Activated CD4-positive, alpha-beta T cell treated with anti-CD3 and anti-CD28 coated beads for 1 hour (primary cell): ENCODE results near the gene KLHL18.
"Not testable (repeated sequence)": the region's sequence is repeated elsewhere in the genome, so short reads cannot be mapped to it uniquely, and the experiment has no call there.

Experiments used
- DNase-seq: peaks from one replicate; pipeline ENCODE4 v3.0.0-alpha.2; 2020

KLHL18 gene

DNA sequence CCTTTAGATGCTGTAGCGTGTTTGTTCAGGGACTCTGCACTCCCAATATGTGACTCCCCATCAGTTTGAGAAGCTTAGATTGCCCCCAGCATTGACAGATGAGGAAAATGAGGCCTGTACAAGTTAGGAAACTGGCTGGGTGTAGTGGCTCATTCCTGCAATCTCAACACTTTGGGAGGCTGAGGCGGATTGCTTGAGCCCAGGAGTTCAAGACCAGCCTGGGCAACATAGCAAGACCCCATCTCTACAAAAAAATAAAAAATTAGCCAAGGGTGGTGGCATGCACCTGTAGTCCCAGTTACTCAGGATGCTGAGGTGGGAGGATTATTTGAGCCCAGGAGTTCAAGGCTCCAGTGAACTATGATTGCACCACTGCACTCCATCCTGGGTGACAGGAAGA is 84.1 kb downstream of the KLHL18 start:
- DNase-seq: no peak

- no peak for DNase-seq
Measured at GRCh38 chr3:47367631-47368030, 84.9 kb downstream of the KLHL18 start.

GRCh38 chr3:47370020-47370419 is 87.3 kb downstream of the KLHL18 start:
- not testable (repeated sequence) for DNase-seq

GRCh38 chr3:47370887-47371697 is 88.3 kb downstream of the KLHL18 start:
- no peak for DNase-seq

DNA sequence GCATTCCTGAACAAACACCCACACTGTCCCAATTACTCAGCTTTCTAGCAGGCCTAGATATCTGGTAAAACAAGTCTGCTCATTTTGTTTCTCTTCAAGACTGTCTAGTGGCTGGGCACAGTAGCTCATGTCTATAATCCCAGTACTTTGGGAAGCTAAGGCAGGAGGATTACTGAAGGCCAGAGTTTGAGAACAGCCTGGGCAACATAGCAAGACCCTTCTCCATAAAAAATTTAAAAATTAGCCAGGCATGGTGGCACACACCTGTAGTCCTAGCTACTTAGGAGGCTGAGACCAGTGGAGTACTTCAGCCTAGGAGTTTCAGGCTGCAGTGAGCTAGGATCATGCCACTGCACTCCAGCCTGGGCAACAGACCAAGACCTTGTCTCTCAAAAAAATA is 91.8 kb downstream of the KLHL18 start:
- DNase-seq: no peak

DNA sequence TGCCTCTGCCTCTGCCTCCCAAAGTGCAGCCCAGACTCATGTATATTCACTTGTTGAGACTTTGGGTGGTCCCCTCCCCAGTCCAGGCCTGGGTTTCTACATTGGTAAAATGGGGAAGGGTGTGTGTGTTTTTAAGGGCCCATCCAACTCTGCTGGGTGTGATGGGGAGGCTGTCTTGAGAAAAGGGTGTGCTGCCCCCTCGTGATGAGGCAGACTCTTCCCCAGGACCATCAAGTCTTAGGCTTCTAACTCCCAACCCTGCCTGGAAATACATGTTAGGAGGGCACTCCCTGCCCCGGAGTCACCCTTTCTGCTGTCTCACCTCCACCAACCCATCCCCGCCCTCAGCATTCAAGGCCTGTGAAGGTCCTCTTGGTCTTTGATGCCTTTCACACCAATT is 93.6 kb downstream of the KLHL18 start:
- DNase-seq: no peak

- no peak for DNase-seq
Measured at GRCh38 chr3:47377186-47377585, 94.4 kb downstream of the KLHL18 start.

DNA sequence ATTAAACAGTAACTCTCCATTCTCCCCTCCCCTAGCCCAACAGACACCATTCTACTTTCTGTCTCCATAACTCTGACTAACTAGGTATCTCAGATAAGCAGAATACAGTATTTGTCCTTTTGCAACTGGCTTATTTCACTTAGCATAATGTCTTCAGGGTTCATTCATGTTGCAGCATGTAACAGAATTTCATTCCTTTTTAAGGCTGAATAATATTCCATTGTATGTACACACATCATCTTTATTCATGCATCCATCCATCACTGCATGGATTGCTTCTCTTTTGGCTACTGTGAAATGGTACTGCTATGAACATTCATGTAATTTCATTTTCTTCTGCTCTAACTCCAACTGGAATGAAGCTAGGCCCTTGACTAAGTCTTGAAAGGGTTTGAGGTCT is 96.1 kb downstream of the KLHL18 start:
- no peak for DNase-seq

GRCh38 chr3:47379411-47379899 is 96.7 kb downstream of the KLHL18 start:
- DNase-seq: no peak

DNA sequence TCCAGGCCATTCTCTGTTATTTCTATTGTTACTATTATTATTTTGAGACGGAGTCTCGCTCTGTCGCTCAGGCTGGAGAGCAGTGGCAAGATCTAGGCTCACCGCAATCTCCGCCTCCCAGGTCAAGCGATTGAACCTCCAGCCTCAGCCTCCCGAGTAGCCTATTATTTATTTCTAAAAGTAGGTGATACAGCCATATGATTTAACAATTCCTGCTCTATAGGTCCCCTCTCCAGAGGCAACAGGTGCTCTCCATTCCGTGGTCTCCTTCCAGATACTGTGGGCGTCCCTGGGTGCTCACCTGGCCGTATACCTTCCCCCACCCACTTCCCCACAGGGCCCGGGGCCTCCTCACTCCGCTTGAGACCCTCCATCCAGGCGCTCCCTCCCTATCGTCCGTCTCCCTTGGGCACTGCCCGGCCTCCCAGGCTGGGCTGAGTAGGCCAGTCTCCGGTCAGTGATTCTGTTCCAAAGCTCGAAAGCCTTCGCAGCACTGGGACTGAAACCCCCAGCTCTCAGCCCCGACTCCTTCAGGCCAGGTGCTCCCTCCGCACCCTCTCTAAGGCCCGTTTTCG is 97.4 kb downstream of the KLHL18 start:
- DNase-seq: no peak

- DNase-seq: peak; percentile 97
Measured at GRCh38 chr3:47380601-47381316, 98.0 kb downstream of the KLHL18 start, which contains the start of gene PTPN23. TSS of gene PTPN23 (plus strand) at chr3:47381021. CDS start at chr3:47381097, 76 bp downstream.

GRCh38 chr3:47381317-47382157 is 98.8 kb downstream of the KLHL18 start:
- peak; percentile 38 for DNase-seq

DNA sequence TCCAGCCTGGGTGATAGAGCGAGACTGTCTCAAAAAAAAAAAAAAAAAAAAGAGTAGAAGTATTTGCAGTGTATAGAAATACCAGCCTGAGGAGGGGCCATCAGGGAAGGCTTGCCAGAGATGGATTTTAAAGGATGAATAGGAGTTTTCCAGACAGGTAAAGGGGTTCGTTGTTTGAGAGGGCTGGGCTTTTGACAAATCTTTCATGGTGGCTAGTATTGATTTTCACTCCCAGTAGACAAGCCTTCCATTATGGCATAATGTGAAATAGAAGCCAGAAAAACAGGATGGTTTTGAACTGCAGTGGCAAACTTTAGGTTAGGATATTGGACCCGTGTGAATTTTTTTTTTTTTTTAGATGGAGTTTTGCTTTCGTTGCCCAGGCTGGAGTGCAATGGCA is 101.7 kb downstream of the KLHL18 start:
- DNase-seq: no peak

DNA sequence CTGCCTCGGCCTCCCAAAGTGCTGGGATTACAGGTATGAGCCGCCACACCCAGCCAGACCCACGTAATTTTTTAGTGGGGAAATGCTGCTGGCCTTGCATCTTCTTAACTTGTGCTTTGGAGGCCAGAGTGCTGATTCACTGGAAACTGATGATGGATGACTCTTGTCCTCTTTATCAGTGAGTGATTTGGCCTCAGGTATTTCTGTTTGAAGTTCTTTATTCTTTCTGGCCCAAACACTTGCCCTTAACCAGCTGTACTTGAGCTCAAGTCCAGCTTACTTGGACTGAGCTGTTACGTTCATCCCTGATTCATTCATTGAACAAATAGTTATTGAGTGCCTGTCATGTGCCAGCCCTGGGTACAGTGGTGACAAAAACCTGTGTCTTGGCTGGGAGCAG is 102.3 kb downstream of the KLHL18 start:
- no peak for DNase-seq

DNA sequence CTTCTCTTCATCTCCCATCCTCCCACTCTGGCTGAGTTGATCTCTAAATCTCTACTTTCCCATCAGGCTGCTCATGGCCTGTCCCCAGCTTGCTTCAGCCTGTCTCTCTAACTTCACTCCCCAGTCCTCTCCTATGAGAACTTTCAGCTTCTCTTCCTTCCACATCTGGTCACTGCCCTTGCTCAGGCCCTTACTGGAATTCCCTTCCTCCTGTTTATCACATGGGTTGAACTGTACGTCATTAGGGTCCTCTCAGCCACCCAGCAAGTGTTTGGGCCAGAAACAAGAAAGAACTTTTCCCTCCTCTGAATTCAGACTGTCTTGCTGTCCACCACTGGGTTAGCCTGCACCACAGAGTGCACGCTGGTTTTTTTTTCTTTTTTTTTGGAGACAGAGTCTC is 103.1 kb downstream of the KLHL18 start:
- no peak for DNase-seq

GRCh38 chr3:47392933-47393332 is 110.2 kb downstream of the KLHL18 start:
- no peak for DNase-seq

GRCh38 chr3:47394140-47394870 is 111.6 kb downstream of the KLHL18 start:
- DNase-seq: no peak

- no peak for DNase-seq
Measured at GRCh38 chr3:47394881-47395280, 112.1 kb downstream of the KLHL18 start.
